ENCODE data around the gene TRAFD1. TPM values are rescaled to one million over a fixed set of nuclear protein-coding genes. Genes with fewer than 3 reads are reported as not detected.

Gene TRAFD1
- total RNA-seq, 1 experiment from 2014 or later, result 38.8 TPM

DNA sequence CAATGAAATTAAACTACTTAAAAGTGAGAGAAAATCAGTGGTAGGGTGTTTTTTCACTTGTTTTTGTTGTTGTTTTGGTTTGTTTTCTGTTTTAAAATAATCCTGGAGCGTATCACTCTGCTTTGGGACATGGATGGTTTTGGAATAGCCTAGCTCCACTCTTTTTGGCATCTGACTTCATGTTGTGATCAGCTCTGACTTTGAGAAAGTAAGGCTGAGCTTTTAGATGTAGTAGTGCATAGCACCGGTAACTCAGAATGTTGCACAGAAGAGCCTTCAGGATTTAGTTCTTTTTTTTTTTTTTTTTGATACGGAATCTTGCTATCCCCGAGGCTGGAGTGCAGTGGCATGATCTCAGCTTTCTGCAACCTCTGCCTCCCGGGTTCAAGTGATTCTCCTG is 8.1 kb downstream of the TRAFD1 start:
- H3K27me3 Mint-ChIP-seq (ENCODE audit: unreplicated experiment), result no peaks in the 10 kb centered on the region
- DNase-seq, result no peak
- no TSS peak for BruUV-seq (replicated peaks)
- peaks cover 26% of the 10 kb centered on the region for H3K36me3 Mint-ChIP-seq (ENCODE audit: insufficient read depth, unreplicated experiment)
- CTCF ChIA-PET, result interaction anchor here (0.6 to 0.7 kb wide), 2 partner anchors 21 to 58 kb away, joined by 3 to 13 read pairs; no protein-coding TSS in a partner anchor
- H3K4me3 Mint-ChIP-seq (ENCODE audit: low read depth, unreplicated experiment), result no peak overlapping the region
- no peaks in the 10 kb centered on the region for H3K4me1 Mint-ChIP-seq (ENCODE audit: low read depth, unreplicated experiment)
- no peak overlapping the region for H3K27ac Mint-ChIP-seq (ENCODE audit: unreplicated experiment)
- intact Hi-C loops (cut with micrococcal nuclease; ENCODE audit: unreplicated experiment), result no loop called here
- H3K9me3 Mint-ChIP-seq (ENCODE audit: low read depth, unreplicated experiment), result no peaks in the 10 kb centered on the region
- TF ChIP-seq, protein P1, sequence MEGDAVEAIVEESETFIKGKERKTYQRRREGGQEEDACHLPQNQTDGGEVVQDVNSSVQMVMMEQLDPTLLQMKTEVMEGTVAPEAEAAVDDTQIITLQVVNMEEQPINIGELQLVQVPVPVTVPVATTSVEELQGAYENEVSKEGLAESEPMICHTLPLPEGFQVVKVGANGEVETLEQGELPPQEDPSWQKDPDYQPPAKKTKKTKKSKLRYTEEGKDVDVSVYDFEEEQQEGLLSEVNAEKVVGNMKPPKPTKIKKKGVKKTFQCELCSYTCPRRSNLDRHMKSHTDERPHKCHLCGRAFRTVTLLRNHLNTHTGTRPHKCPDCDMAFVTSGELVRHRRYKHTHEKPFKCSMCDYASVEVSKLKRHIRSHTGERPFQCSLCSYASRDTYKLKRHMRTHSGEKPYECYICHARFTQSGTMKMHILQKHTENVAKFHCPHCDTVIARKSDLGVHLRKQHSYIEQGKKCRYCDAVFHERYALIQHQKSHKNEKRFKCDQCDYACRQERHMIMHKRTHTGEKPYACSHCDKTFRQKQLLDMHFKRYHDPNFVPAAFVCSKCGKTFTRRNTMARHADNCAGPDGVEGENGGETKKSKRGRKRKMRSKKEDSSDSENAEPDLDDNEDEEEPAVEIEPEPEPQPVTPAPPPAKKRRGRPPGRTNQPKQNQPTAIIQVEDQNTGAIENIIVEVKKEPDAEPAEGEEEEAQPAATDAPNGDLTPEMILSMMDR (IDR thresholded peaks at IDR 0.05; ENCODE audit: unreplicated experiment), result no peak

DNA sequence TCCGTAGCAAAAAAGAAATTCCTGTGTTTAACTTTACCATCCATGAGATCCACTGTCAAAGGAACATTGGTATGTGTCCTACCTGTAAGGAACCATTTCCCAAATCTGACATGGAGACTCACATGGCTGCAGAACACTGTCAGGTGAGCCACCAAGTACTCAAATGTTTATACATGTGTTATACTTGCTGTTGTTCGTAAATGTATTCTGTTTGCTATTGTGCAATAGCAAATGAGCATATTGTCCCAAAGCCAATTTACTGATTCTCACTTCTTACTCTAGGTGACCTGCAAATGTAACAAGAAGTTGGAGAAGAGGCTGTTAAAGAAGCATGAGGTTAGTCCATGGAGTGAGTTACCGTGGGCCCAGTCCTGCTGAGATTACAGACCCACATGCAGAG is 9.4 kb downstream of the TRAFD1 start:
- no peaks in the 10 kb centered on the region for H3K9me3 Mint-ChIP-seq (ENCODE audit: low read depth, unreplicated experiment)
- H3K4me1 Mint-ChIP-seq (ENCODE audit: low read depth, unreplicated experiment), result no peaks in the 10 kb centered on the region
- H3K27me3 Mint-ChIP-seq (ENCODE audit: unreplicated experiment), result no peaks in the 10 kb centered on the region
- no peak overlapping the region for H3K4me3 Mint-ChIP-seq (ENCODE audit: low read depth, unreplicated experiment)
- intact Hi-C loops (cut with micrococcal nuclease; ENCODE audit: unreplicated experiment), result no loop called here
- H3K36me3 Mint-ChIP-seq (ENCODE audit: insufficient read depth, unreplicated experiment), result peaks cover 26% of the 10 kb centered on the region
- no TSS peak for BruUV-seq (replicated peaks)
- CTCF ChIA-PET, result no interaction called here
- DNase-seq, result no peak
- H3K27ac Mint-ChIP-seq (ENCODE audit: unreplicated experiment), result no peak overlapping the region
- TF ChIP-seq, protein P1 (IDR thresholded peaks at IDR 0.05; ENCODE audit: unreplicated experiment), result no peak

DNA sequence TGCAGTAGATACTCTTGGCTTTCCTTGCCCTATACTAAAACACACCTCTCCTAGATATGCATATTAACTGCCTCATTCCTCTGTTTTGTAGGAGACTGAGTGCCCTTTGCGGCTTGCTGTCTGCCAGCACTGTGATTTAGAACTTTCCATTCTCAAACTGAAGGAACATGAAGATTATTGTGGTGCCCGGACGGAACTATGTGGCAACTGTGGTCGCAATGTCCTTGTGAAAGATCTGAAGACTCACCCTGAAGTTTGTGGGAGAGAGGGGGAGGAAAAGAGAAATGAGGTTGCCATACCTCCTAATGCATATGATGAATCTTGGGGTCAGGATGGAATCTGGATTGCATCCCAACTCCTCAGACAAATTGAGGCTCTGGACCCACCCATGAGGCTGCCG is 15.4 kb downstream of the TRAFD1 start:
- Mint-ChIP-seq H3K36me3 (ENCODE audit: insufficient read depth, unreplicated experiment) (peaks cover 48% of the 10 kb centered on the region), H3K27ac (ENCODE audit: unreplicated experiment) (no peak overlapping the region), H3K4me3 (ENCODE audit: low read depth, unreplicated experiment) (no peak overlapping the region), H3K27me3 (ENCODE audit: unreplicated experiment) (no peaks in the 10 kb centered on the region), H3K4me1 (ENCODE audit: low read depth, unreplicated experiment) (no peaks in the 10 kb centered on the region), H3K9me3 (ENCODE audit: low read depth, unreplicated experiment) (no peaks in the 10 kb centered on the region)
- BruUV-seq (replicated peaks), result no TSS peak
- intact Hi-C loops (cut with micrococcal nuclease; ENCODE audit: unreplicated experiment), result no loop called here
- TF ChIP-seq, protein P1 (IDR thresholded peaks at IDR 0.05; ENCODE audit: unreplicated experiment), result no peak
- DNase-seq, result no peak
- CTCF ChIA-PET, result interaction anchor here (0.7 kb wide), 1 partner anchor 117 kb away, joined by 3 read pairs; no protein-coding TSS in a partner anchor

DNA sequence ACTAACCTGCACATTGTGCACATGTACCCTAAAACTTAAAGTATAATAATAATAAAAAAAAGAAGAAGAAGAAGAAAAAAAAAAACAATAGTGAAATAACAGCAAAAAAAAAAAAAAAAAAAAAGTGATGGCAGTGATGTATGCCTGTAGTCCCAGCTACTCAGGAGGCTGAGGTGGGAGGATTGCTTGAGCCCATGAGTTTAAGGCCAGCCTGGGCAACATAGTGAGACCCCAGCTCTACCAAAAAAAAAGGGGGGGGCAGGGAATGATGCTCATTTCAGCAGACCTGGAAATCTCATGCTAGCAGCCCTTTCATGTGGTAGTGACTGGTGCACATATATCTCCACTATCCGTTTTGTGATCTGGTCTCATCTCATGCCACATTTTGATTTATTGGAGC is 20.8 kb downstream of the TRAFD1 start:
- CTCF ChIA-PET, result interaction anchor here (0.7 kb wide), 1 partner anchor 13 kb away, joined by 5 read pairs; no protein-coding TSS in a partner anchor
- H3K4me1 Mint-ChIP-seq (ENCODE audit: low read depth, unreplicated experiment), result peaks cover 23% of the 10 kb centered on the region
- H3K27me3 Mint-ChIP-seq (ENCODE audit: unreplicated experiment), result no peaks in the 10 kb centered on the region
- H3K9me3 Mint-ChIP-seq (ENCODE audit: low read depth, unreplicated experiment), result no peaks in the 10 kb centered on the region
- no peak overlapping the region for H3K4me3 Mint-ChIP-seq (ENCODE audit: low read depth, unreplicated experiment)
- BruUV-seq (replicated peaks), result no TSS peak
- peaks cover 58% of the 10 kb centered on the region for H3K36me3 Mint-ChIP-seq (ENCODE audit: insufficient read depth, unreplicated experiment)
- TF ChIP-seq, protein P1 (IDR thresholded peaks at IDR 0.05; ENCODE audit: unreplicated experiment), result no peak
- H3K27ac Mint-ChIP-seq (ENCODE audit: unreplicated experiment), result no peak overlapping the region
- intact Hi-C loops (cut with micrococcal nuclease; ENCODE audit: unreplicated experiment), result loop anchor here (5.0 kb wide), 1 partner anchor 39 kb away; the partner anchor contains the start of gene NAA25
- DNase-seq, result no peak

All from Calu3 (cell line).